Peyer's patch (tissue), 4 donors: ENCODE measurements around the gene RFWD3.

Experiments used
- CTCF ChIP-seq, 6 experiments: fragments of 450-650 bp in 4 of 6; fragments of 200-600 bp in 2 of 6; sonication (generic) in 1 of 6; IDR thresholded peaks; one replicate each; pipeline ENCODE4 v1.5.1; 2017 to 2019; ENCODE audit warnings: antibody characterized with exemption in 6 of 6, mild to moderate bottlenecking in 3 of 6, moderate library complexity in 1 of 6
- POLR2A ChIP-seq, 2 donors: fragments of 450-650 bp; IDR thresholded peaks; one replicate each; pipeline ENCODE4 v1.5.1; 2017; ENCODE audit warnings: antibody characterized with exemption in 2 of 2, mild to moderate bottlenecking in 2 of 2, moderate library complexity in 2 of 2

- TF ChIP-seq CTCF (IDR thresholded peaks at IDR 0.05): no peak
- TF ChIP-seq POLR2A (IDR thresholded peaks at IDR 0.05): no peak
Measured at GRCh38 chr16:74626741-74627416, 39.8 kb downstream of the RFWD3 start.
